Measurements from ENCODE around the gene TEDC2. TPM values are rescaled to one million over a fixed set of nuclear protein-coding genes. Genes with fewer than 3 reads are reported as not detected.

TEDC2 gene
- total and polyA plus RNA-seq, 2 of the 8 experiments (the other 6 are each of a cell fraction or from before 2014, with no cell fraction given), result 54.6 to 55.6 TPM

GRCh38 chr16:2424061-2425007 is 35.6 kb upstream of the TEDC2 start:
- no peak overlapping the region for H2AK5ac ChIP-seq (ENCODE audit: low read depth, low read length)
- peaks cover 0 to 7% (median 4%) of the 10 kb centered on the region in 4 experiments; a peak in 5 of 7 replicates for H3K4me1 ChIP-seq (replicated peaks in 1 of 4; ENCODE audit: control insufficient read depth in 3 of 4, insufficient read depth in 4 of 4, low read length in 3 of 4)
- no peak overlapping the region for H4K8ac ChIP-seq (ENCODE audit: extremely low read depth, insufficient read depth, low read length)
- WGBS, 2 experiments (ENCODE audit: extremely low coverage in 1 of 2, insufficient coverage in 1 of 2, insufficient read length in 1 of 2, insufficient replicate concordance in 2 of 2, low coverage in 1 of 2, low lambda C conversion rate in 2 of 2, missing lambda C conversion rate in 1 of 2), result 91% methylated on average over 23 of the region's 25 CpGs; no CpG with 5 or more reads in 1 of the 2 experiments
- no peak overlapping the region; the same call in 1 of the 2 replicates for H2BK15ac ChIP-seq (ENCODE audit: low read length)
- H2BK12ac ChIP-seq (ENCODE audit: low read depth, low read length), result no peak overlapping the region
- H3K23ac ChIP-seq (ENCODE audit: insufficient read length), result no peak overlapping the region
- H4K5ac ChIP-seq (ENCODE audit: insufficient read length, low read depth, low read length), result no peak overlapping the region
- H2BK5ac ChIP-seq (ENCODE audit: low read depth, low read length), result no peak overlapping the region
- no peaks in the 10 kb centered on the region for H3K36me3 ChIP-seq (ENCODE audit: control insufficient read depth in 2 of 4, insufficient read depth in 4 of 4, low read length in 3 of 4)
- ChIA-PET CTCF (ENCODE audit: partially characterized antibody) (interaction anchor here (0.6 to 2.0 kb wide), 11 partner anchors 27 to 353 kb away, joined by 3 to 4 read pairs (median 3); no protein-coding TSS in a partner anchor), POLR2A (ENCODE audit: partially characterized antibody) (no interaction called here)
- H4K91ac ChIP-seq (replicated peaks; ENCODE audit: insufficient read length, low read length), result no peak overlapping the region
- no peaks in the 10 kb centered on the region for H4K20me1 ChIP-seq (replicated peaks in 1 of 2; ENCODE audit: control insufficient read depth in 1 of 2, insufficient read depth in 2 of 2, low read length in 2 of 2)
- H3K9me3 ChIP-seq (ENCODE audit: insufficient read depth in 2 of 2, low read depth in 1 of 2, low read length in 1 of 2), result no peaks in the 10 kb centered on the region
- no peak overlapping the region for H3K56ac ChIP-seq (replicated peaks; ENCODE audit: insufficient read length, low read depth, low read length)
- no peak overlapping the region for H2BK20ac ChIP-seq (ENCODE audit: low read length)
- H3K79me1 ChIP-seq (ENCODE audit: low read depth, low read length), result no peaks in the 10 kb centered on the region
- H3K4me3 ChIP-seq (ENCODE audit: extremely low read depth in 1 of 4, insufficient read depth in 2 of 4, low read depth in 3 of 4, low read length in 4 of 4), result no peak overlapping the region
- H3K14ac ChIP-seq (ENCODE audit: insufficient read length), result no peak overlapping the region
- H3K79me2 ChIP-seq (ENCODE audit: control insufficient read depth in 1 of 2, insufficient read depth in 2 of 2, low read length in 2 of 2), result no peaks in the 10 kb centered on the region
- H3K4me2 ChIP-seq (ENCODE audit: insufficient read depth in 1 of 2, low read depth in 2 of 2, low read length in 2 of 2), result no peak overlapping the region
- no peak overlapping the region for H3K9ac ChIP-seq (replicated peaks in 1 of 4; ENCODE audit: extremely low read depth in 1 of 4, low read depth in 3 of 4, low read length in 3 of 4)
- H2AFZ ChIP-seq (ENCODE audit: low read length), result no peak overlapping the region
- no peak for DNase-seq (ENCODE audit: low read depth in 1 of 2, low spot score in 2 of 2)
- peaks cover 0 to 9% (median 2%) of the 10 kb centered on the region in 4 experiments; a peak in 2 of 7 replicates for H3K27me3 ChIP-seq (replicated peaks in 1 of 4; ENCODE audit: control insufficient read depth in 3 of 4, extremely low read depth in 1 of 4, insufficient read depth in 3 of 4, low read length in 3 of 4)
- no peak overlapping the region for H3K4ac ChIP-seq (replicated peaks; ENCODE audit: insufficient read length, low read depth, low read length)
- H3K18ac ChIP-seq (ENCODE audit: extremely low read depth, low read length), result no peak overlapping the region
- H2BK120ac ChIP-seq (replicated peaks; ENCODE audit: low read depth, low read length), result no peak overlapping the region
- H3K23me2 ChIP-seq (ENCODE audit: low read depth, low read length), result peaks cover 6% of the 10 kb centered on the region; the same call in 1 of the 2 replicates
- no peak for FAIRE-seq
- no peak overlapping the region for H3K27ac ChIP-seq (ENCODE audit: low read depth, low read length)
- no peak for TF ChIP-seq TAF7 (optimal IDR thresholded peaks at IDR 0.05; ENCODE audit: borderline replicate concordance, low read depth, low read length)
